Naive thymus-derived CD8-positive, alpha-beta T cell (primary cell): ENCODE results near the gene MAML3. TPM values are rescaled to one million over a fixed set of nuclear protein-coding genes. Genes with fewer than 3 reads are reported as not detected.
A peak's percentile ranks its signal among the peaks of the same experiment; 100 is the strongest.
"Not testable (repeated sequence)": the region's sequence is repeated elsewhere in the genome, so short reads cannot be mapped to it uniquely, and the experiment has no call there.

ENCODE experiments used
- ATAC-seq, 2 donors: fragments of 150-1000 bp; cut with Tn5 transposase in 1 of 2; sonication (Bioruptor Pico), chemical (Tn5 transposase) in 1 of 2; 1 replicate in 1 of 2; 2 replicates in 1 of 2; pipeline ENCODE4 v1.10.0; 2021; ENCODE audit warnings: mild to moderate bottlenecking in 2 of 2, moderate library complexity in 2 of 2
- POLR2A ChIA-PET: fragments of 350-600 bp; sonication (Branson Sonifier 250); formaldehyde crosslinking; loops from one replicate; lab custom pipeline; 2021; ENCODE audit warnings: antibody characterized with exemption; lab: Charles Lee
- DNase-seq, 10 donors: peaks; one replicate each; pipeline versions ENCODE4 v3.0.0 to v3.0.0-alpha.2; 2020 to 2022
- H3K27ac Mint-ChIP-seq, 10 donors: one replicate each; pipeline ENCODE4 v1.8.0; 2020 to 2022; ENCODE audit warnings: mild to moderate bottlenecking in 10 of 10, mixed read lengths in 10 of 10, moderate library complexity in 4 of 10, inconsistent platforms in 1 of 10
- H3K27me3 Mint-ChIP-seq, 5 donors: one replicate each; pipeline ENCODE4 v1.8.0; 2021 to 2022; ENCODE audit warnings: mixed read lengths in 5 of 5
- H3K36me3 Mint-ChIP-seq, 3 donors: one replicate each; pipeline ENCODE4 v1.8.0; 2020 to 2022; ENCODE audit warnings: mixed read lengths in 3 of 3, mild to moderate bottlenecking in 2 of 3, inconsistent platforms in 1 of 3
- H3K4me1 Mint-ChIP-seq, 4 donors: one replicate each; pipeline ENCODE4 v1.8.0; 2021 to 2022; ENCODE audit warnings: mixed read lengths in 4 of 4
- H3K4me3 Mint-ChIP-seq, 10 donors: one replicate each; pipeline ENCODE4 v1.8.0; 2020 to 2022; ENCODE audit warnings: mild to moderate bottlenecking in 10 of 10, mixed read lengths in 10 of 10, moderate library complexity in 6 of 10, inconsistent platforms in 1 of 10
- H3K9me3 Mint-ChIP-seq, 9 donors: one replicate each; pipeline ENCODE4 v1.8.0; 2020 to 2022; ENCODE audit warnings: mixed read lengths in 9 of 9, mild to moderate bottlenecking in 3 of 9, inconsistent platforms in 1 of 9, moderate library complexity in 1 of 9
- polyA plus RNA-seq, 3 donors: library from polyadenylated mRNA; unstranded; fragments of 300-500 nt; fragmentation: Illumina TruSeq; gene quantifications; one replicate each; pipeline ENCODE4 v1.2.3, GENCODE V29; 2021
- total RNA-seq, 8 experiments: library from RNA in 2 of 8; stranded (reverse) in 2 of 8; gene quantifications; one replicate each; pipeline ENCODE4 v1.2.3 and lab custom pipeline; 2021 to 2026

MAML3 gene
- total and polyA plus RNA-seq, 5 experiments from 2014 or later: 0.51 to 5.3 (median 1.6) TPM

GRCh38 chr4:139961344-139961946 lies 192.5 kb downstream of the MAML3 start:
- ATAC-seq (no peak), DNase-seq (no peak)
- POLR2A ChIA-PET: no interaction called here
- Mint-ChIP-seq H3K4me1 (peaks cover 0 to 5% (median 0%) of the 10 kb centered on the region in 4 donors), H3K27ac (no peak overlapping the region), H3K27me3 (peaks cover 0 to 1% (median 0%) of the 10 kb centered on the region in 5 donors), H3K36me3 (no peaks in the 10 kb centered on the region), H3K9me3 (no peaks in the 10 kb centered on the region), H3K4me3 (no peak overlapping the region)

DNA sequence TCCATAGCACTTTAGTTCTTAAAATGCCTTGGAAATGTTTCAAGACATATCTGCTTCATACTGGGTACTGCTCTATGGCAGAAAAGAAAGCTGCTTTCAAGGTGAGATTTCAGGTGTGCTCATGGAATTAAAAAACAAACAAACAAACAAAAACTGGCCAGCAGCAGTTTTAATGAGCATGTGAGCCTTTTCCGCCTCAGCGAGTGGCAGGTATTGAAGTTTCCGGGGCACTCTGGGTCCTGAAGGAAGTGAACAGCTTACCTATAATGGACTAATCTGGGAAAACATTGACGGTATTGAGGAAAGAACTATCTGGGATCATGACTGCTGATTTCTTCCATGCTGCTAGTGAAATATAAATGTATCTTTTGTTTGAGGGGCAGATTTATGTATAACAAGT lies 194.6 kb downstream of the MAML3 start:
- Mint-ChIP-seq H3K36me3 (no peaks in the 10 kb centered on the region), H3K27me3 (peaks cover 0 to 1% (median 0%) of the 10 kb centered on the region in 5 donors), H3K4me3 (no peak overlapping the region), H3K9me3 (no peaks in the 10 kb centered on the region), H3K27ac (no peak overlapping the region), H3K4me1 (no peaks in the 10 kb centered on the region)
- DNase-seq: no peak
- no peak for ATAC-seq
- POLR2A ChIA-PET: no interaction called here

DNA sequence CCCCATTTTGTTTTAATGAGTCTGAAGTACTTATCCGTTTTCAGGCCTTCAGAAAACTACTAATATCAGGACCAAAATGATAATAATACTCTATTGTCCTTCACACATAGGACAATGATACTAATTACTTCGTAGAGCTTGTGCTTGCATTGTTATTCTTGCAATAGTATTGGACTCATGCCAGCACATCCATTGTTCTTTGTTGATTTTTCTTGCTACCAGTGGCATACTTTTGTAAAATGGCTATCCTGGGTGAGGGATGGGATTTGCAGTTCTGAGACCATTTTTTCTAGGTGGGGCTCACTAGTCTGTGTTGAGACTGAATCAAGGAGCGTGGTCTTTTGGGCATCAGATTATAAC lies 195.3 kb downstream of the MAML3 start:
- Mint-ChIP-seq H3K27ac (no peak overlapping the region), H3K36me3 (no peaks in the 10 kb centered on the region), H3K27me3 (peaks cover 0 to 1% (median 0%) of the 10 kb centered on the region in 5 donors), H3K4me3 (no peak overlapping the region), H3K9me3 (no peaks in the 10 kb centered on the region), H3K4me1 (no peaks in the 10 kb centered on the region)
- ATAC-seq: no peak
- POLR2A ChIA-PET: no interaction called here
- no peak for DNase-seq

DNA sequence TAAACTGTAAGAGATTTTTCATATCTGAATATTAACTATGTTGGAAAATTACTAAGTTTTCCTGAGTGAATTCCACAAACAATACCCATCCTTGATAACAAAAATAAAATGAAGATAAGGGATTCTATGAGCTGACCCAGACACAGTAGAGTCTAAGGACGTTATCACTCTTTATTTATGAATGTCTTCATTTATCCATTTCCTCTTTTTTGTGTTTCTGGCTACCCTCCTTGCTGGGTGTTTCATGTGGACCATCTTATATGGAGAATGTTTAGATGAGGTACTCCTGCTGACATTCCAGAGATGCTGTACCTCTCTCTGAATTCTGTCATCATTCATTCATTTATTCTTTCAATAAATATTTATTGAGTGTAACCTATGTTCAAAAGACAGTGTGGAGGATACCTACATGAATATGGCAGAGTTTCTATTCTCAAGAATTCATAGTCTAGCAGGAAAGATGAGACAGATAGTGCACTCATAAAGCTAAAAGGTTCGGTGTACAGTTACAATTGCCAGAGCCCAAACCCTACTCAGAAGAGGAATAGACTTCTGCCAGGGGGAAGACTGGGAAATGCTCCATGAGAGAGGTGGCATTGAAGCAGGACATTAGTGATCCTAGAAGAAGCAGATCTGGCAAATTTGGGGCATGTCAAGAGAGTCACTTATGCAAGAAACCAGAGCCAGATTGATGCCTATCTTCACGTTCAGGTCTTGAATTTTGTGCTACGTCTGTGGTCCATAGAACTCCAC lies 195.8 kb downstream of the MAML3 start:
- no peak for DNase-seq
- Mint-ChIP-seq H3K27ac (no peak overlapping the region), H3K36me3 (no peaks in the 10 kb centered on the region), H3K4me1 (no peaks in the 10 kb centered on the region), H3K4me3 (no peak overlapping the region), H3K27me3 (peaks cover 0 to 1% (median 0%) of the 10 kb centered on the region in 5 donors), H3K9me3 (no peaks in the 10 kb centered on the region)
- ATAC-seq: no peak
- POLR2A ChIA-PET: no interaction called here

GRCh38 chr4:139957065-139957464 lies 196.9 kb downstream of the MAML3 start:
- POLR2A ChIA-PET: no interaction called here
- Mint-ChIP-seq H3K27ac (no peak overlapping the region), H3K4me3 (no peak overlapping the region), H3K36me3 (no peaks in the 10 kb centered on the region), H3K9me3 (no peaks in the 10 kb centered on the region), H3K27me3 (peaks cover 0 to 1% (median 0%) of the 10 kb centered on the region in 5 donors), H3K4me1 (peaks cover 0 to 3% (median under 1%) of the 10 kb centered on the region in 4 donors)
- no peak for ATAC-seq
- no peak for DNase-seq

DNA sequence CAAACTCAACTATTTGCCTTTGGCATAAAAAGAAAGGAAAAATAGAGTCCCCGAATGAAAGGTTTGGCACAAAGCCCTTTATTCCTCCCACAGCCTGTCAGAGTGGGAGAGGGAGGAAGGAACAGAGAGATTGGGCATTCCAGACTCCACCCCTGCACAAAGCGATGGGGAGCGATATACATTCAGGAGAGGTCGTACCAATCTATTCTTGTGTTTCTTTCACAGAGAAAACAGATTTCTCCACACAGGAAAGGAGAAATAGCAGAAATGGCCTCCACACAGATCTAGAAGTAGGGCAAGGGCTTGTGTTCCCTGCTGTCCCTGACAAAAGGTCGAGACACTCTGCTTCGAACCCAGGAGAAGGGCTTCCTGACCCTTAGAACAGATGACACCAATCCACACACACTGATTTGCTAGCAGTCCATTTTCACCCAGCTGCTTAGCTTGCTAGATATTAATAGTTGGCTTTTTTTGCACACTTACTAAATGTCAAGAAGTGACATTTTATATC lies 197.4 kb downstream of the MAML3 start:
- Mint-ChIP-seq H3K27ac (no peak overlapping the region), H3K4me1 (peaks cover 0 to 4% (median 2%) of the 10 kb centered on the region in 4 donors)

GRCh38 chr4:139955600-139955999 lies 198.4 kb downstream of the MAML3 start:
- peaks cover 9 to 14% (median 11%) of the 10 kb centered on the region in 4 donors for H3K4me1 Mint-ChIP-seq
- no peak for DNase-seq
- POLR2A ChIA-PET: interaction anchor here (0.5 kb wide), 1 partner anchor 12 kb away, joined by 3 read pairs; no protein-coding TSS in a partner anchor
- no peak overlapping the region for H3K4me3 Mint-ChIP-seq
- no peak overlapping the region for H3K27ac Mint-ChIP-seq
- no peaks in the 10 kb centered on the region for H3K9me3 Mint-ChIP-seq
- H3K36me3 Mint-ChIP-seq: no peaks in the 10 kb centered on the region
- peaks cover 0 to 1% (median 0%) of the 10 kb centered on the region in 5 donors for H3K27me3 Mint-ChIP-seq
- no peak for ATAC-seq

More for the DNA sequence above, 197.4 kb downstream of the MAML3 start:
- Mint-ChIP-seq H3K36me3 (no peaks in the 10 kb centered on the region), H3K27me3 (peaks cover 0 to 1% (median 0%) of the 10 kb centered on the region in 5 donors), H3K9me3 (no peaks in the 10 kb centered on the region), H3K4me3 (no peak overlapping the region)
- POLR2A ChIA-PET: no interaction called here
- DNase-seq (no peak), ATAC-seq (no peak)

DNA sequence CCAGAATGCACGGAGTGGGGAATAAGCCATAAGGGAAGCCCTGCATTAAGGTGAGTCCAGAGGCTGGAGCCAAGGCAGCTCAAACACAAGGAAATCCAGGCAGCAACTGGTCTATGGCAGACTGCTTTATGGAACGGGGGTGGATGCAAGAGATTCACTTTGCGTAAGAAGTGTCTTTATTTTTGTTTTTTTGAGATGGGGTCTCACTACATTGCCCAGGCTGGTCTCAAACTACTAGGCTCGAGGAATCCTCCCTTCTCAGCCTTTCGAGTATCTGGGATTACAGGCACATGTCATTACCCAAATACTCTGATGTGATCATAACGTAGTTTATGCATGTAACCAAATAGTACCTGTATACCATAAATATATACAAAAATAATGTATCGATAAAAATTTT lies 199.5 kb downstream of the MAML3 start:
- no peak overlapping the region for H3K4me3 Mint-ChIP-seq
- no peaks in the 10 kb centered on the region for H3K36me3 Mint-ChIP-seq
- ATAC-seq (no peak), DNase-seq (no peak)
- no peak overlapping the region for H3K27ac Mint-ChIP-seq
- H3K27me3 Mint-ChIP-seq: peaks cover 0 to 3% (median 0%) of the 10 kb centered on the region in 5 donors
- H3K4me1 Mint-ChIP-seq: peaks cover 12 to 21% (median 16%) of the 10 kb centered on the region in 4 donors
- peaks cover 0 to 3% (median 0%) of the 10 kb centered on the region in 9 donors for H3K9me3 Mint-ChIP-seq
- POLR2A ChIA-PET: no interaction called here

GRCh38 chr4:139951021-139951420 lies 203.0 kb downstream of the MAML3 start:
- POLR2A ChIA-PET: no interaction called here
- peaks cover 0 to 3% (median 0%) of the 10 kb centered on the region in 5 donors for H3K27me3 Mint-ChIP-seq

DNA sequence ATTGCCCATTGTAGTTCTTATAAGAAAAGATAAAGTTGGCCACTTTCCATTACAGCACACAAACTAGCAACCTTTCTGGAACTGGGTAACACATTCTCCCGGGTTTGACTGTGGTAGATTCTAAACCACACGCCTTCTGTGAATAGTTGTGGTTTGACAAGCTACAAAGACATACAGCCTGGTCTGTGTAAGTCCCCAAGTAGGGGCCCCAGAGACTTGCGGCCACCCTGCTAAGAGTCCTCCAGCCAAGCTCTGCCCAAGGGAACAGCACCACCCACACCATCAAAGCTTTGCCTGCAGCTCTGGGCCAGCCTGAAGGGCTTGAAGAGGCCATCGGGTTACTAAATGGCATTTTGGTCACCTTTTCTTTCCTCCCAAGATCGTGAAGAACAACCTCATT lies 203.4 kb downstream of the MAML3 start:
- peak in 3 of 10 donors; percentile 4 to 16 (median 6) for DNase-seq
- Mint-ChIP-seq H3K9me3 (peaks cover 0 to 3% (median 0%) of the 10 kb centered on the region in 9 donors), H3K36me3 (no peaks in the 10 kb centered on the region), H3K4me3 (peak overlapping the region in 8 of 10 donors; percentile 1 to 41 (median 22)), H3K27me3 (peaks cover 0 to 3% (median 0%) of the 10 kb centered on the region in 5 donors), H3K4me1 (peaks cover 15 to 34% (median 22%) of the 10 kb centered on the region in 4 donors), H3K27ac (peak overlapping the region in 7 of 10 donors; percentile 4 to 61 (median 22))
- ATAC-seq: peak in 1 of 2 donors; percentile 65
- POLR2A ChIA-PET: no interaction called here

More at GRCh38 chr4:139951021-139951420, 203.0 kb downstream of the MAML3 start:
- Mint-ChIP-seq H3K36me3 (no peaks in the 10 kb centered on the region), H3K4me3 (peak overlapping the region in 9 of 10 donors; percentile 1 to 41 (median 16)), H3K27ac (peak overlapping the region in 7 of 10 donors; percentile 4 to 61 (median 22)), H3K9me3 (peaks cover 0 to 3% (median 0%) of the 10 kb centered on the region in 9 donors), H3K4me1 (peaks cover 15 to 32% (median 22%) of the 10 kb centered on the region in 4 donors)
- no peak for ATAC-seq
- DNase-seq: no peak

DNA sequence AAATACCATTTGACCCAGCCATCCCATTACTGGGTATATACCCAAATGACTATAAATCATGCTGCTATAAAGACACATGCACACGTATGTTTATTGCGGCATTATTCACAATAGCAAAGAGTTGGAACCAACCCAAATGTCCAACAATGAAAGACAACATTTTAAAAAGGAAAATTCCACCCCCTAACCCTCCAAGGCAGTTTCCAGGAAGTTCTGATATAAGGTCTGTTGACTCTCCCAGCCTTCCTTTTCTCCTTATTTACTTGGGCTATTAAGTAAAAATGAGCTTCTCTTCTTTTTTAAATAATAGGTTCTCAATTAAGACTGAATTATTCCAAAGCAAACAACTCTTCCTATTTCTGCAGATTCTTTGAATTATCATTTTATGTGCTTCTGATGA lies 209.1 kb downstream of the MAML3 start:
- H3K4me3 Mint-ChIP-seq, H3K9me3 Mint-ChIP-seq, ATAC-seq, H3K27ac Mint-ChIP-seq, H3K27me3 Mint-ChIP-seq, POLR2A ChIA-PET, DNase-seq, H3K36me3 Mint-ChIP-seq: not testable (repeated sequence)
- H3K4me1 Mint-ChIP-seq: peaks cover 4 to 14% (median 6%) of the 10 kb centered on the region in 4 donors

- DNase-seq: no peak
- no peak overlapping the region for H3K27ac Mint-ChIP-seq
- no peaks in the 10 kb centered on the region for H3K27me3 Mint-ChIP-seq
- peaks cover 0 to 5% (median 0%) of the 10 kb centered on the region in 9 donors for H3K9me3 Mint-ChIP-seq
- no peak for ATAC-seq
- POLR2A ChIA-PET: no interaction called here
- peaks cover 0 to 2% (median 0%) of the 10 kb centered on the region in 3 donors for H3K36me3 Mint-ChIP-seq
- H3K4me1 Mint-ChIP-seq: peaks cover 4 to 12% (median 6%) of the 10 kb centered on the region in 4 donors
- H3K4me3 Mint-ChIP-seq: no peak overlapping the region
Observed at GRCh38 chr4:139943277-139943676, 210.7 kb downstream of the MAML3 start.

DNA sequence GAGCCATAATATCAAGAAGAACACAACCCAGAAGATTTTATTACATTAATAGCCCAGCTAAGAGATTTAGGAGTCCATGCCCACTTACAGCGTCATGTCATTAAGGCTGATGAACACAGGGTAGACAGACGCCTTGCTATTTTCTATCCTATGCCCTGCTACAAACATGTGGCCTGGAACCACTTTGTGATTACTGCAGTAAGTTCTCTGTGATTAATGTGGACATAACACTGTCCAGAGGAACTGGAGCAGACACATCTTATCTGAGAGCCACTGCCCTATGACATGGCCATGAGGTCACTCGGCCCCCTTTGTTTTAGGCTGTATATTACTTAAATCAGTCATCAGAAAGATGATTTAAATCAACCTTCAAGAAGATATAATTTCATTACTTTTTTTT lies 211.7 kb downstream of the MAML3 start:
- Mint-ChIP-seq H3K27ac (no peak overlapping the region), H3K4me3 (no peak overlapping the region), H3K9me3 (peaks cover 0 to 5% (median 0%) of the 10 kb centered on the region in 9 donors), H3K27me3 (no peaks in the 10 kb centered on the region), H3K4me1 (peaks cover 4 to 10% (median 6%) of the 10 kb centered on the region in 4 donors), H3K36me3 (peaks cover 0 to 2% (median 0%) of the 10 kb centered on the region in 3 donors)
- DNase-seq: no peak
- POLR2A ChIA-PET: no interaction called here
- ATAC-seq: no peak
